Neuronal stem cell (in vitro differentiated cells): ENCODE results near the gene PTPRH.
A peak's percentile ranks its signal among the peaks of the same experiment; 100 is the strongest.
"Not testable (repeated sequence)": the region's sequence is repeated elsewhere in the genome, so short reads cannot be mapped to it uniquely, and the experiment has no call there.

Experiments
- DNase-seq: peaks from one replicate; pipeline ENCODE4 v3.0.0-alpha.2; 2013; ENCODE audit warnings: low spot score
- H2AFZ ChIP-seq: one replicate; pipeline ENCODE4 v1.6.1; 2013; ENCODE audit warnings: mild to moderate bottlenecking, low read length, inconsistent platforms
- H2AK5ac ChIP-seq: 2 replicates; pipeline ENCODE4 v1.6.1; 2013; ENCODE audit warnings: low read depth, mild to moderate bottlenecking, inconsistent platforms, low read length, moderate library complexity, mixed read lengths
- H2BK120ac ChIP-seq: 2 replicates; pipeline ENCODE4 v1.6.1; 2013; ENCODE audit warnings: low read depth, mild to moderate bottlenecking, inconsistent platforms, low read length, moderate library complexity, mixed read lengths
- H2BK12ac ChIP-seq: one replicate; pipeline ENCODE4 v1.6.1; 2013; ENCODE audit warnings: low read length, inconsistent platforms
- H2BK15ac ChIP-seq: 2 replicates; pipeline ENCODE4 v1.6.1; 2013; ENCODE audit warnings: mild to moderate bottlenecking, low read length, inconsistent platforms, mixed read lengths
- H2BK5ac ChIP-seq: one replicate; pipeline ENCODE4 v1.6.1; 2013; ENCODE audit warnings: inconsistent platforms, mild to moderate bottlenecking, low read length, moderate library complexity
- H3K14ac ChIP-seq: one replicate; pipeline ENCODE4 v1.6.1; 2013; ENCODE audit warnings: low read length, inconsistent platforms
- H3K18ac ChIP-seq: 2 replicates; pipeline ENCODE4 v1.6.1; 2013; ENCODE audit warnings: low read length, inconsistent platforms
- H3K23ac ChIP-seq: 2 replicates; pipeline ENCODE4 v1.6.1; 2013; ENCODE audit warnings: low read depth, mild to moderate bottlenecking, mixed read lengths, low read length, inconsistent platforms; ENCODE audit not compliant: poor library complexity
- H3K27ac ChIP-seq: replicated peaks from 3 replicates; pipeline ENCODE4 v1.5.1; 2013; ENCODE audit warnings: low read length, inconsistent platforms
- H3K27me3 ChIP-seq, 3 experiments: 2 replicates each; pipeline ENCODE4 v1.6.1; 2013; ENCODE audit warnings: low read length in 3 of 3, mild to moderate bottlenecking in 2 of 3, inconsistent platforms in 1 of 3, low read depth in 1 of 3, mixed read lengths in 1 of 3, moderate library complexity in 1 of 3; ENCODE audit not compliant: control insufficient read depth in 3 of 3, insufficient read depth in 3 of 3
- H3K36me3 ChIP-seq, 2 donors: replicated peaks in 1 of 2; 2 replicates each; pipeline ENCODE4 v1.6.1; 2013; ENCODE audit warnings: low read length in 2 of 2; ENCODE audit not compliant: control insufficient read depth in 2 of 2, insufficient read depth in 2 of 2
- H3K4ac ChIP-seq: 2 replicates; pipeline ENCODE4 v1.6.1; 2013; ENCODE audit warnings: inconsistent platforms, mild to moderate bottlenecking, low read length, moderate library complexity
- H3K4me1 ChIP-seq, 2 donors: 1 replicate in 1 of 2; 2 replicates in 1 of 2; pipeline ENCODE4 v1.6.1; 2013; ENCODE audit warnings: low read length in 2 of 2, low read depth in 1 of 2; ENCODE audit not compliant: control insufficient read depth in 2 of 2, insufficient read depth in 1 of 2
- H3K4me2 ChIP-seq: one replicate; pipeline ENCODE4 v1.6.1; 2013; ENCODE audit warnings: mild to moderate bottlenecking, low read length, inconsistent platforms; ENCODE audit not compliant: insufficient read depth, poor library complexity, severe bottlenecking
- H3K4me3 ChIP-seq, 2 donors: 2 replicates each; pipeline ENCODE4 v1.5.1; 2013; ENCODE audit warnings: low read length in 2 of 2, mild to moderate bottlenecking in 2 of 2, inconsistent platforms in 1 of 2, moderate library complexity in 1 of 2
- H3K79me1 ChIP-seq: one replicate; pipeline ENCODE4 v1.6.1; 2013; ENCODE audit warnings: low read depth, mild to moderate bottlenecking, inconsistent platforms, low read length, moderate library complexity
- H3K9ac ChIP-seq: one replicate; pipeline ENCODE4 v1.6.1; 2013; ENCODE audit warnings: mild to moderate bottlenecking, low read depth, low read length, inconsistent platforms; ENCODE audit not compliant: poor library complexity
- H3K9me3 ChIP-seq, 2 donors: replicated peaks in 1 of 2; 2 replicates each; pipeline versions ENCODE3 to v1.6.1; 2013; ENCODE audit warnings: low read length in 2 of 2, mild to moderate bottlenecking in 2 of 2, inconsistent platforms in 1 of 2, low read depth in 1 of 2, mixed read lengths in 1 of 2, moderate library complexity in 1 of 2; ENCODE audit not compliant: control insufficient read depth in 2 of 2, insufficient read depth in 1 of 2
- H4K8ac ChIP-seq: one replicate; pipeline ENCODE4 v1.6.1; 2013; ENCODE audit warnings: low read depth, mild to moderate bottlenecking, inconsistent platforms, low read length, moderate library complexity
- H4K91ac ChIP-seq: one replicate; pipeline ENCODE4 v1.6.1; 2013; ENCODE audit warnings: low read length, low read depth, mild to moderate bottlenecking, inconsistent platforms; ENCODE audit not compliant: poor library complexity
- WGBS, 2 donors: extraction: QIAGEN DNeasy Blood & Tissue Kit; methylation state at CpG; one replicate each; pipeline ENCODE4 v1.1.7; 2013; ENCODE audit warnings: missing lambda C conversion rate in 2 of 2, mixed read lengths in 1 of 2; ENCODE audit not compliant: insufficient read length in 2 of 2, insufficient replicate concordance in 1 of 2; ENCODE audit errors: extremely low coverage in 2 of 2; 5-methylcytosine and 5-hydroxymethylcytosine counted together

The PTPRH gene

GRCh38 chr19:55224679-55225414 lies 15.5 kb upstream of the PTPRH start:
- H3K4me3 ChIP-seq, H3K4me2 ChIP-seq, H4K8ac ChIP-seq, H3K9ac ChIP-seq, H2BK15ac ChIP-seq, H3K23ac ChIP-seq, H3K4ac ChIP-seq, H3K9me3 ChIP-seq, H3K14ac ChIP-seq, H4K91ac ChIP-seq, DNase-seq, H3K79me1 ChIP-seq, H2AFZ ChIP-seq, H2BK120ac ChIP-seq, H3K27ac ChIP-seq, H3K18ac ChIP-seq, H2BK12ac ChIP-seq, H3K4me1 ChIP-seq, H3K27me3 ChIP-seq, H2AK5ac ChIP-seq: not testable (repeated sequence)
- peaks cover 15 to 44% of the 10 kb centered on the region in 2 donors for H3K36me3 ChIP-seq
- WGBS, 2 donors, result no CpG with 5 or more reads among the region's 11 CpGs
- H2BK5ac ChIP-seq, result peak overlapping the region; percentile 78

DNA sequence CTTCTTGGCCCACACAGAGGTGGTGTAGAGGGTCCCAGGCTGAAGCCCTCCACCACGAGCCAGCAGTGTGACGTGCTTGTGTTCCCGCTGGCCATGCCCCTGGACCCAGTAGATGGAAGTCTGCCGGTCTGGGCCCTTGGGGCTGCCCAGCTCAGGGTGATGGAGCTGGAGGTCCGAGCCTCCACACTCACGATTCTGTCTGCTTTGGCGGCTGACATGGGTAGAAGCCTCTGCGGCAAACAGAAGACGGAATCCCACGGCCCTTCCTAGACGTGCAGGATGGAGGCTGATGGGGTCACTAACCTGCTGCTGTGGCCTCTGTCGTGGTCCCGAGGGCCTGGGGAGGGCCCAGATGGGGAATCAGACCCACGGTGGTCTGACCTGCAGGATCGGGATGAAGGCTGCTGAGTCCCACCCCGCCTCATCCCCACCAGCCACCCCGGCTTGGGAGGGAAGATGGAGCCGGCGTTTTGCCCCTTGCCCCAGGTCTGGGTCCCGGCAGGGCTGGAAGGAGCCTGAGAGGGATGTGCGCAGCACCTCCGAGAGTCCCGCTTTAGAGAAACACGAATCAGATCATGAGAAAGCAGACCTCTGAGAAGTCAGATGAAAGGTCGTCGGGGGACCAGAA lies 14.9 kb upstream of the PTPRH start:
- Histone ChIP-seq H3K27me3 (no peaks in the 10 kb centered on the region), H2AFZ (no peak overlapping the region), H3K23ac (peak overlapping the region; percentile 12), H3K79me1 (peaks cover 4% of the 10 kb centered on the region), H4K8ac (no peak overlapping the region), H3K18ac (peak overlapping the region; percentile 17), H3K4ac (no peak overlapping the region), H2AK5ac (no peak overlapping the region), H4K91ac (no peak overlapping the region), H3K9ac (peak overlapping the region; percentile 70), H2BK120ac (no peak overlapping the region), H3K4me3 (no peak overlapping the region), H2BK12ac (peak overlapping the region; percentile 10), H3K9me3 (peaks cover 6 to 7% of the 10 kb centered on the region in 2 donors), H3K14ac (peak overlapping the region; percentile 38), H2BK5ac (peak overlapping the region; percentile 53), H3K4me2 (no peak overlapping the region), H2BK15ac (no peak overlapping the region), H3K36me3 (peaks cover 15 to 38% of the 10 kb centered on the region in 2 donors), H3K4me1 (peaks cover 0 to 2% of the 10 kb centered on the region in 2 donors), H3K27ac (no peak overlapping the region)
- no peak for DNase-seq
- WGBS, 2 donors, result no CpG with 5 or more reads among the region's 26 CpGs

GRCh38 chr19:55223291-55224037 lies 14.2 kb upstream of the PTPRH start:
- WGBS, 2 donors, result no CpG with 5 or more reads among the region's 17 CpGs
- Histone ChIP-seq H2BK120ac (no peak overlapping the region), H3K4me3 (peak overlapping the region in 1 of 2 donors; percentile 9), H3K9ac (peak overlapping the region; percentile 70), H3K14ac (peak overlapping the region; percentile 56), H2BK15ac (no peak overlapping the region), H2AFZ (no peak overlapping the region), H3K18ac (peak overlapping the region; percentile 48), H3K9me3 (peaks cover 6 to 7% of the 10 kb centered on the region in 2 donors), H2BK5ac (peak overlapping the region; percentile 53), H4K8ac (no peak overlapping the region), H2AK5ac (peak overlapping the region; percentile 75), H3K4me2 (no peak overlapping the region), H3K27me3 (no peaks in the 10 kb centered on the region), H3K4me1 (peaks cover 0 to 2% of the 10 kb centered on the region in 2 donors), H2BK12ac (no peak overlapping the region), H3K36me3 (peaks cover 12 to 32% of the 10 kb centered on the region in 2 donors), H3K23ac (peak overlapping the region; percentile 12), H3K79me1 (peaks cover 4% of the 10 kb centered on the region), H3K4ac (peak overlapping the region; percentile 66), H3K27ac (no peak overlapping the region), H4K91ac (no peak overlapping the region)
- no peak for DNase-seq

GRCh38 chr19:55220525-55220924 lies 11.2 kb upstream of the PTPRH start:
- Histone ChIP-seq H3K4me3 (no peak overlapping the region), H2AK5ac (no peak overlapping the region), H2AFZ (no peak overlapping the region), H3K14ac (no peak overlapping the region), H3K9me3 (peaks cover 6 to 7% of the 10 kb centered on the region in 2 donors), H2BK12ac (no peak overlapping the region), H2BK5ac (no peak overlapping the region), H3K27ac (no peak overlapping the region), H3K9ac (no peak overlapping the region), H2BK120ac (no peak overlapping the region), H3K4me2 (no peak overlapping the region), H3K4ac (no peak overlapping the region), H3K18ac (no peak overlapping the region), H4K91ac (no peak overlapping the region), H3K23ac (no peak overlapping the region), H3K27me3 (no peaks in the 10 kb centered on the region), H3K4me1 (peaks cover 4 to 6% of the 10 kb centered on the region in 2 donors), H4K8ac (no peak overlapping the region), H3K36me3 (peaks cover 2 to 6% of the 10 kb centered on the region in 2 donors), H3K79me1 (peaks cover 2% of the 10 kb centered on the region), H2BK15ac (no peak overlapping the region)
- no CpG with 5 or more reads among the region's 9 CpGs for WGBS, 2 donors
- DNase-seq, result no peak
